ENCODE results near the gene DYNC2H1.

GRCh38 chr11:103076361-103076760 is 32.9 kb upstream of the DYNC2H1 start:
- no peak for TF ChIP-seq CTCF (conservative IDR thresholded peaks at IDR 0.05; ENCODE audit: low read depth, low read length)
- no peak for TF ChIP-seq EZH2 (IDR thresholded peaks at IDR 0.05; ENCODE audit: borderline replicate concordance, low read depth, low read length, poor library complexity, severe bottlenecking)

All from A673 (cell line).